NCI-H446 treated with DMSO at 0.1 percent for 48 hours (cell line): Measurements from ENCODE around the gene ABCA3.

Source experiments
- DNase-seq: peaks from one replicate; lab custom pipeline; 2025; lab: John Stamatoyannopoulos, UW

Gene ABCA3

GRCh38 chr16:2317231-2318020 lies 23.1 kb downstream of the ABCA3 start:
- DNase-seq = no peak

- no peak for DNase-seq
Observed at GRCh38 chr16:2308089-2308962, 32.2 kb downstream of the ABCA3 start.

- DNase-seq = no peak
Observed at GRCh38 chr16:2299915-2300192, 40.7 kb downstream of the ABCA3 start.

GRCh38 chr16:2299121-2299914 lies 41.2 kb downstream of the ABCA3 start:
- no peak for DNase-seq

- DNase-seq = no peak
Observed at GRCh38 chr16:2298621-2299020, 41.9 kb downstream of the ABCA3 start.

- DNase-seq = no peak
Observed at GRCh38 chr16:2297506-2297860, 43.0 kb downstream of the ABCA3 start.

GRCh38 chr16:2296661-2297505 lies 43.6 kb downstream of the ABCA3 start:
- DNase-seq = no peak

GRCh38 chr16:2295056-2295798 lies 45.3 kb downstream of the ABCA3 start:
- DNase-seq = no peak

GRCh38 chr16:2292221-2292620 lies 48.3 kb downstream of the ABCA3 start:
- no peak for DNase-seq

- DNase-seq = no peak
Observed at GRCh38 chr16:2289282-2289681, 51.2 kb downstream of the ABCA3 start.

GRCh38 chr16:2288726-2289125 lies 51.8 kb downstream of the ABCA3 start:
- DNase-seq = no peak

GRCh38 chr16:2287916-2288547 lies 52.5 kb downstream of the ABCA3 start:
- DNase-seq = no peak

- DNase-seq = no peak
Observed at GRCh38 chr16:2286550-2286949, 54.0 kb downstream of the ABCA3 start.

- DNase-seq = no peak
Observed at GRCh38 chr16:2285731-2286191, 54.8 kb downstream of the ABCA3 start.

GRCh38 chr16:2284797-2285576 lies 55.5 kb downstream of the ABCA3 start:
- no peak for DNase-seq

- DNase-seq = no peak
Observed at GRCh38 chr16:2284001-2284770, 56.3 kb downstream of the ABCA3 start.

GRCh38 chr16:2282866-2283555 lies 57.5 kb downstream of the ABCA3 start:
- no peak for DNase-seq

- DNase-seq = no peak
Observed at GRCh38 chr16:2282262-2282661, 58.3 kb downstream of the ABCA3 start.
